Muscle of leg (tissue), 11 donors: Measurements from ENCODE around the gene MUS81. TPM values are rescaled to one million over a fixed set of nuclear protein-coding genes. Genes with fewer than 3 reads are reported as not detected.
"Not testable (repeated sequence)": the region's sequence is repeated elsewhere in the genome, so short reads cannot be mapped to it uniquely, and the experiment has no call there.

ENCODE experiments used
- DNase-seq: peaks from one replicate; pipeline ENCODE4 v3.0.0; 2013
- H3K27ac ChIP-seq: one replicate; pipeline ENCODE4 v1.5.1; 2013; ENCODE audit warnings: mild to moderate bottlenecking, low read length, control low read depth
- H3K27me3 ChIP-seq: one replicate; pipeline ENCODE4 v1.6.1; 2013; ENCODE audit warnings: low read length; ENCODE audit not compliant: control insufficient read depth, insufficient read depth
- H3K36me3 ChIP-seq: one replicate; pipeline ENCODE4 v1.6.1; 2013; ENCODE audit warnings: low read length; ENCODE audit not compliant: control insufficient read depth, insufficient read depth
- H3K4me1 ChIP-seq: one replicate; pipeline ENCODE4 v1.6.1; 2013; ENCODE audit warnings: low read length; ENCODE audit not compliant: control insufficient read depth, insufficient read depth
- H3K4me3 ChIP-seq: one replicate; pipeline ENCODE4 v1.5.1; 2013; ENCODE audit warnings: low read length, control low read depth
- H3K9me3 ChIP-seq: replicated peaks from 2 replicates; pipeline ENCODE4 v1.6.1; 2013; ENCODE audit warnings: low read depth, low read length; ENCODE audit not compliant: control insufficient read depth
- WGBS: methylation state at CpG from one replicate; pipeline ENCODE4 v1.1.5; 2013; ENCODE audit warnings: missing lambda C conversion rate; ENCODE audit not compliant: insufficient coverage; 5-methylcytosine and 5-hydroxymethylcytosine counted together
- polyA plus RNA-seq, 8 donors: library from polyadenylated mRNA; unstranded; fragments of 120-200 nt; gene quantifications; one replicate each; pipeline versions ENCODE4 v1.2.1 to v1.2.3, GENCODE V29; 2013; ENCODE audit warnings: inconsistent platforms in 1 of 8, low replicate concordance in 1 of 8; ENCODE audit not compliant: insufficient read length in 8 of 8, insufficient read depth in 1 of 8
- total RNA-seq: library from RNA; stranded (reverse); fragments of 120-200 nt; gene quantifications from one replicate; pipeline ENCODE4 v1.2.4, GENCODE V29; 2013

MUS81 gene
- total and polyA plus RNA-seq, 9 donors = 34.4 to 49.5 (median 46.4) TPM

GRCh38 chr11:65822776-65823528 lies 37.3 kb upstream of the MUS81 start:
- H3K4me3 ChIP-seq = no peak overlapping the region
- WGBS = 87% methylated on average over 6 of the region's 15 CpGs

GRCh38 chr11:65826984-65827735 lies 33.1 kb upstream of the MUS81 start:
- DNase-seq = no peak
- no peak overlapping the region for H3K27ac ChIP-seq
- no peaks in the 10 kb centered on the region for H3K4me1 ChIP-seq
- 71% methylated on average over 2 of the region's 8 CpGs for WGBS
- H3K4me3 ChIP-seq = no peak overlapping the region
- H3K27me3 ChIP-seq = no peaks in the 10 kb centered on the region
- H3K36me3 ChIP-seq = no peaks in the 10 kb centered on the region
- H3K9me3 ChIP-seq = no peaks in the 10 kb centered on the region

More at GRCh38 chr11:65822776-65823528, 37.3 kb upstream of the MUS81 start:
- no peaks in the 10 kb centered on the region for H3K27me3 ChIP-seq
- peaks cover 3% of the 10 kb centered on the region for H3K4me1 ChIP-seq
- H3K27ac ChIP-seq = no peak overlapping the region
- H3K36me3 ChIP-seq = no peaks in the 10 kb centered on the region
- DNase-seq = no peak
- H3K9me3 ChIP-seq = no peaks in the 10 kb centered on the region

- Histone ChIP-seq H3K4me1 (peaks cover 14% of the 10 kb centered on the region), H3K4me3 (no peak overlapping the region), H3K9me3 (no peaks in the 10 kb centered on the region), H3K27me3 (peaks cover 6% of the 10 kb centered on the region), H3K27ac (no peak overlapping the region), H3K36me3 (no peaks in the 10 kb centered on the region)
- 60% methylated on average over 1 of the region's 4 CpGs for WGBS
- DNase-seq = no peak
Measured at GRCh38 chr11:65829459-65829858, 30.8 kb upstream of the MUS81 start.

- H3K27ac ChIP-seq, DNase-seq, H3K4me3 ChIP-seq, H3K9me3 ChIP-seq, H3K36me3 ChIP-seq, H3K27me3 ChIP-seq: not testable (repeated sequence)
- peaks cover 16% of the 10 kb centered on the region for H3K4me1 ChIP-seq
Measured at GRCh38 chr11:65832231-65832630, 28.0 kb upstream of the MUS81 start.

GRCh38 chr11:65833297-65834030 lies 26.8 kb upstream of the MUS81 start, which contains the start of gene SNX32:
Gene SNX32, plus strand, starts transcription at chr11:65833963. Its CDS starts 103 bp downstream, at chr11:65834066.
- H3K36me3 ChIP-seq = no peaks in the 10 kb centered on the region
- WGBS = under 1% methylated on average over 59 of the region's 63 CpGs
- peak; percentile 97 for DNase-seq
- peak within 1 kb of the TSS; percentile 68 for H3K4me3 ChIP-seq
- peak within 1 kb of the TSS; percentile 35 for H3K27ac ChIP-seq
- H3K9me3 ChIP-seq = no peaks in the 10 kb centered on the region
- peaks cover 6% of the 10 kb centered on the region for H3K27me3 ChIP-seq
- peaks cover 16% of the 10 kb centered on the region for H3K4me1 ChIP-seq

GRCh38 chr11:65834202-65834601 lies 26.0 kb upstream of the MUS81 start:
- Histone ChIP-seq H3K9me3 (no peaks in the 10 kb centered on the region), H3K4me3 (peak overlapping the region; percentile 68), H3K4me1 (peaks cover 16% of the 10 kb centered on the region), H3K36me3 (no peaks in the 10 kb centered on the region), H3K27me3 (peaks cover 6% of the 10 kb centered on the region), H3K27ac (no peak overlapping the region)
- WGBS = 39% methylated on average over 6 of the region's 6 CpGs
- no peak for DNase-seq

- no peaks in the 10 kb centered on the region for H3K9me3 ChIP-seq
- H3K27ac ChIP-seq = no peak overlapping the region
- H3K4me3 ChIP-seq = no peak overlapping the region
- no peaks in the 10 kb centered on the region for H3K27me3 ChIP-seq
- DNase-seq = no peak
- H3K4me1 ChIP-seq = no peaks in the 10 kb centered on the region
- WGBS = no CpG with 5 or more reads among the region's 4 CpGs
- no peaks in the 10 kb centered on the region for H3K36me3 ChIP-seq
Measured at GRCh38 chr11:65842144-65842543, 18.1 kb upstream of the MUS81 start.

GRCh38 chr11:65843811-65844210 lies 16.4 kb upstream of the MUS81 start:
- Histone ChIP-seq H3K4me1 (no peaks in the 10 kb centered on the region), H3K27ac (no peak overlapping the region), H3K4me3 (no peak overlapping the region), H3K27me3 (no peaks in the 10 kb centered on the region), H3K36me3 (no peaks in the 10 kb centered on the region), H3K9me3 (no peaks in the 10 kb centered on the region)
- no CpG with 5 or more reads among the region's 3 CpGs for WGBS
- no peak for DNase-seq

GRCh38 chr11:65844231-65844872 lies 15.9 kb upstream of the MUS81 start:
- Histone ChIP-seq H3K4me1 (no peaks in the 10 kb centered on the region), H3K27me3 (no peaks in the 10 kb centered on the region), H3K4me3 (no peak overlapping the region), H3K27ac (no peak overlapping the region), H3K9me3 (no peaks in the 10 kb centered on the region), H3K36me3 (no peaks in the 10 kb centered on the region)
- 95% methylated on average over 3 of the region's 10 CpGs for WGBS
- DNase-seq = no peak
